Cortex of kidney (tissue), 1 donor: ENCODE results near the gene SHFL.

Source experiments
- DNase-seq: peaks from one replicate; lab custom pipeline; 2025; lab: John Stamatoyannopoulos, UW

SHFL gene

DNA sequence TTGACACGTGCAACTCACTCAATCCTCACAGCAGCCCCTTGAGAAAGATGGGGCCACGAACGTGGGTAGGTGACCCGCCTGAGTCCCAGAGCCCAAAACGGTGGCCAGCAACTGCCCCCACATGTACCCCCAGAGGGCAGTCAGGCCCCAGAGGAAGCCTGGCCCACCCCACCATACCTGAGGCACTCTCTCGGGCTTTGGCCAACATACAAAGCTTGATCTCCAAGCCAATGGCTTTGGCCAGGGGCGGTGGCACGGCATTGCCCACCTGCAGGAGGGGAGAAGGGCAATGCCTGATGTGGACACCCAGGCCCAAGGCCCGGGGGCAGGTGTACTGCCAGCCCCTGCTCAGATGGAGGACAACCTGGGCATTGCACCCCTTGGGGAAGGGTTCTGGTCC lies 47.9 kb downstream of the SHFL start:
- DNase-seq = no peak

DNA sequence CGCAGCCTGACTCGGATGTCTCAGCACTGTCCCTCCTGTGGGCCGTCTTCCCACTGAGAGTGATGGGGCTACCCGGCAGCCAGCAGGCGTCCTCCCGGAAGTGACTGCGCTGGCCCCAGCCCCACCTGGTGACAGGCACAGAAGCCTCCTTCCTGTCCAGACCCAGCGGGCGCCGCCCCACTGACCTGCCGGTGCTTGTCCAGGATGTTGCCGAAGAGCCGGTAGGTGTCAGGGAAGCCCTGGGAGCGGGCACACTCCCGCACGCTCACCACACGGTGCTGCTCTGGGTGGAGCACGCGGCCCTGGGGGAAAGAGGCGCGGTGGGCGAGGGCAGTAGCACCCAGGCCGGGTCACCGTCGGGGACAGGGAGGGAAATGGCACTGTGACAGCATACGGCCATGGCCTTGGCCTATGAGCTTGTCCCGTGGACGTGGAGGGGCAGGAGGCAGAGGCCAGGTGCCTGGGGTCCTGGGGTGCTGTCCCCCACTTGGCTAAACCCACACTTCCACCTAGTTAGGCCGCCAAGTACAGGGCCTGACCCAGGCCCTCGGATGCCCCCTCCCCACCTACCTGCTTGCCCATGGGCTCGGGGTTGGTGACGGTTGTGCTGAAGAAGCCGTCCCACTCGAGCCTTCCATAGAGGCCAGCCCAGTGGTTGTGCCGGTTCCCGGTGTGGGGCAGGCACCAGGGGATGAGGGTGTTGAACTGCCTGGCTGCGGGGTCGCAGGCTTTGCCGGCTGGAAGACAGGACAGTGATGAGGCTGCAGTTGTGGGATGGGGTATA lies 49.6 kb downstream of the SHFL start:
- no peak for DNase-seq

DNA sequence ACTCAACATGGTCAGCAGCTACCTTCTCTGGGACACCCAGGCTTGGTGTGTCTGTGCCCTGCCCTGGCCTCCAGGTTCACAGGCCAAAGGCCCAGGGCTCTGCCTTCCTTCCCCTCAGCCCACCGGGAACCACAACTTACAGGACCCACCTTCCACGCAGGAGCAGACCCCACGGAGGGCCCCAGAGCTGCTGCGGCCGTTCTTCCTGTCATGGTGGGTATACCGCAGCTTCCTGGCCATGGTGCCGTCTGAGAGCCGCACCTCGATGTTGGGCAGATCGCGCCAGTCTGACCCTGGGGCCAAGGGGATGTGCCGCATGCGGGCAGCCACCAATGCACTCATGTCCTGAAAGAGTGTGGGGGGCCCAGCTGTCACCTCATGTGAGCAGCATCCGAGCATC lies 50.8 kb downstream of the SHFL start:
- DNase-seq = no peak

DNA sequence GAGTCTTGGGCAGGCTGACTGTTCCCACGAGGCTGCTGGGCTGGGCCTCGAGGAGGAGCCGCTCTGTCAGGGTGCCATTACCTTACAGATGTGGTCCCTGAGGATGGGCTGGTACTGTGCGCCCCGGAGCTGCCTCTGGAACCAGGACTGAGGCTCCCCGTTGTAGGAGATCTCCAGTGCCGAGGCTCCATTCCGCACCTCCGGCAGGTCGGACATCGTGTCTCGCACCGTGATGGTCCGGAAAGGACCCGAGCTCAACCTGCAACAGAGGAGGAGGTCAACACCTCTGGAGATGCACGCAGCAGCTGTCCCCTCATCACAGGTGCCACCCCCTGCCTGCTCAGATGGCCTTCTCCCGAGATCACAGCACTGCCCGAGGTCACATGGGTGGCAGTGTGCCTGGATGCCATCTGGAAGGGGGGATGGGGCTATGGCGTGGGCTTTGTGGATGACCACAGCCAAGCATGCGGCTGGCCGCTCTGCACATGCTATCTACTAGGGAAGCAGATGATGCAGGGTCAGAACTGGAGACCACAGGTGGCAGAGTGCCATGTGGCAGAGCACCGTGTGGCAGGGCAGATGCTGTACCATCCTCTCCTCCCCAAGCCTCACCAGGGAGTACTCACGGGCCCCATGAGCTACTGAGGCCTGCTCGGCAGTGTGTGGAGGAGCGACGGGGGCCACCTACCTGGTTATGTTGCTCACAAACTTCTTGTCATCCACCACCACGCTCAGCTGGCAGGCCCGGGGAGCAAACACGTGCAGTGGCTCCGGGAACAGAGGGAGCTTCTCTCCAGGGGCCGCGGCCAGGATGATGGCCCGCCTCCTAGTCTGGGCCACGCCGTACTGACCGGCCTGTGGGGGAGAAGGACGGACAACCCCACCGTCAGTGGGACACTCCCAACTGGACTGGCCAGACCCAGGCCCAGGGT lies 51.9 kb downstream of the SHFL start:
- no peak for DNase-seq

GRCh38 chr19:10138879-10139795 lies 53.0 kb downstream of the SHFL start:
- no peak for DNase-seq

DNA sequence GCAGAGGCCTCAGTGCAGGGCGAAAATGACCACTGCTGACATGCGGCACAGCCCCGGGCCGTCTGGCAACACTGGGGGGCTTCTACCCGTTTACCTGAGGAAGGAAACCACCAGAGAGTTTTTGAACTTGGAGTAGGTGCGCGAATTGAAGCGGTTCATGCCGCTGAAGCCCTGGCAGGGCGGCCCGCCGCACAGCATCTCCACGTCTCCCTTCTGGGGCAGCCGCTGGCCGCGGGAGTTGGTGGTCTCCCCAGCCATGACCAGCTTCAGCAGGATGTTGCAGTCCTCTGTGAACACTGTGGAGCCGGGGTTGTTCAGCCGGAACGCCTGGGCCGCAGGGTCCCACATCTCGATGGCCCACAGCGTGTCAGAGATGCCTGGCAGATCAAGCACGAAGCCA lies 53.8 kb downstream of the SHFL start:
- DNase-seq = no peak

- no peak for DNase-seq
Observed at GRCh38 chr19:10141479-10141878, 55.4 kb downstream of the SHFL start.

- no peak for DNase-seq
Observed at GRCh38 chr19:10141973-10142372, 55.9 kb downstream of the SHFL start.
